ENCODE results near the gene IL36G.

DNA sequence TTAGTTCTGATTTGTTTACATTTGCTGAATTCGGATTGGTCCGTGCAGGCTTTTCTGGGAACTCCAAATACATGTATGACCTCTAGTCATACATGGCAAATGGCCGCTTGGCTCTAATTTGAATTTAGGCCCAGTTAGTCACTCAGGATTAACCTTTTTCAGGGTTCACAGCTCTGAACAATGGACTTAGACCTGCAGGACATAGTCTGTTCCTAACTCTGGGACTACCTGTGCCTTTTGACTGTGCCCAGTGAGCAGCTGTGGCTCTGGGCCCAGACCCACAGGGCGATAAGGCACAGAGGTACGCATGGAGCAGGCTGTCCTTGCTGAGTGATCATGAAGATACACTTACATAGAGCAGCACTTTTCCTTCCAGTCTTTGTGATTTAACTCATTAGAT is 38.4 kb upstream of the IL36G start:
- TF ChIP-seq THAP7 (CRISPR knock-in tag; IDR thresholded peaks at IDR 0.05) (no peak), ZNF23 (CRISPR knock-in tag; IDR thresholded peaks at IDR 0.05) (no peak), HNRNPUL1 (IDR thresholded peaks at IDR 0.05; ENCODE audit: low read length) (no peak), KLF6 (CRISPR knock-in tag; IDR thresholded peaks at IDR 0.05; ENCODE audit: borderline replicate concordance) (no peak), ZNF263 (CRISPR knock-in tag; IDR thresholded peaks at IDR 0.05; ENCODE audit: borderline replicate concordance) (no peak), JUND (IDR thresholded peaks at IDR 0.05; ENCODE audit: borderline replicate concordance, low read depth, low read length) (no peak), JUND (tag; IDR thresholded peaks at IDR 0.05; ENCODE audit: borderline replicate concordance, low read depth, low read length) (no peak), MAFK (IDR thresholded peaks at IDR 0.05; ENCODE audit: low read length) (no peak)
- TF ChIP-seq, protein P1, sequence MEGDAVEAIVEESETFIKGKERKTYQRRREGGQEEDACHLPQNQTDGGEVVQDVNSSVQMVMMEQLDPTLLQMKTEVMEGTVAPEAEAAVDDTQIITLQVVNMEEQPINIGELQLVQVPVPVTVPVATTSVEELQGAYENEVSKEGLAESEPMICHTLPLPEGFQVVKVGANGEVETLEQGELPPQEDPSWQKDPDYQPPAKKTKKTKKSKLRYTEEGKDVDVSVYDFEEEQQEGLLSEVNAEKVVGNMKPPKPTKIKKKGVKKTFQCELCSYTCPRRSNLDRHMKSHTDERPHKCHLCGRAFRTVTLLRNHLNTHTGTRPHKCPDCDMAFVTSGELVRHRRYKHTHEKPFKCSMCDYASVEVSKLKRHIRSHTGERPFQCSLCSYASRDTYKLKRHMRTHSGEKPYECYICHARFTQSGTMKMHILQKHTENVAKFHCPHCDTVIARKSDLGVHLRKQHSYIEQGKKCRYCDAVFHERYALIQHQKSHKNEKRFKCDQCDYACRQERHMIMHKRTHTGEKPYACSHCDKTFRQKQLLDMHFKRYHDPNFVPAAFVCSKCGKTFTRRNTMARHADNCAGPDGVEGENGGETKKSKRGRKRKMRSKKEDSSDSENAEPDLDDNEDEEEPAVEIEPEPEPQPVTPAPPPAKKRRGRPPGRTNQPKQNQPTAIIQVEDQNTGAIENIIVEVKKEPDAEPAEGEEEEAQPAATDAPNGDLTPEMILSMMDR (IDR thresholded peaks at IDR 0.05 in 2 of 3, conservative IDR thresholded peaks at IDR 0.05 in 1 of 3; ENCODE audit: insufficient read depth in 2 of 3, low read depth in 1 of 3, low read length in 3 of 3) = no peak

Data from K562 (cell line).